ENCODE data around the gene PHGDH.

DNA sequence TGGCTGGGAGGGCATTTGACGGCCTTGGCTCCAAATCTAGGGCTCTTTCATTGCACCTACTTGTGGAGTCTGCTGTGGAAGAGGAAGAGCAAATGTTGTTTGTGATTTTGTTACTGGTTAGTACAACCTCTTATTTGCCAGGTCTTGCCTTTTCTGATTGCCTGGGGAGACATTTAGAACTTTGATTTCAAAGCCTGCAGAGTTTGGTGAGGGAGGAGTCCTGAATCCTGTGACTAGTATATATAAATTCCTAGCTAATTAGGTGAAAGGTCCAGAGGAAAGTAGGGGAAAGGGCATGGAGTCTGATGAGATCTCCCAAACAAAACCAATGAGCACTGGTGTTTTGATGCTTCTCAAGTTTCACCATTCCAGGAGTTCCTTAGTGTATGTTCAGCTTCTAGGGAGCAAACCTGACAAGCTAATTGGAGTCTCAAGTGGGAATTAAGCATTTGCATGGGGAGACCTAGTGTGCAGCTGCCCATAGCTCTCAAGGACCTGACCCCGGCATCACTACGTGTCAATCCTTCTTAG is 62.0 kb downstream of the PHGDH start:
- TF ChIP-seq SIN3A (IDR thresholded peaks at IDR 0.05; ENCODE audit: borderline replicate concordance, insufficient read depth, low read length) (no peak), POLR2AphosphoS5 (IDR thresholded peaks at IDR 0.05; ENCODE audit: low read depth, low read length) (no peak), TAF1 (IDR thresholded peaks at IDR 0.05; ENCODE audit: borderline replicate concordance, insufficient read depth, low read length) (no peak), FOXP2 (optimal IDR thresholded peaks at IDR 0.05; ENCODE audit: borderline replicate concordance, extremely low read depth, extremely low read length, insufficient read depth) (no peak)
- TF ChIP-seq, protein P1, sequence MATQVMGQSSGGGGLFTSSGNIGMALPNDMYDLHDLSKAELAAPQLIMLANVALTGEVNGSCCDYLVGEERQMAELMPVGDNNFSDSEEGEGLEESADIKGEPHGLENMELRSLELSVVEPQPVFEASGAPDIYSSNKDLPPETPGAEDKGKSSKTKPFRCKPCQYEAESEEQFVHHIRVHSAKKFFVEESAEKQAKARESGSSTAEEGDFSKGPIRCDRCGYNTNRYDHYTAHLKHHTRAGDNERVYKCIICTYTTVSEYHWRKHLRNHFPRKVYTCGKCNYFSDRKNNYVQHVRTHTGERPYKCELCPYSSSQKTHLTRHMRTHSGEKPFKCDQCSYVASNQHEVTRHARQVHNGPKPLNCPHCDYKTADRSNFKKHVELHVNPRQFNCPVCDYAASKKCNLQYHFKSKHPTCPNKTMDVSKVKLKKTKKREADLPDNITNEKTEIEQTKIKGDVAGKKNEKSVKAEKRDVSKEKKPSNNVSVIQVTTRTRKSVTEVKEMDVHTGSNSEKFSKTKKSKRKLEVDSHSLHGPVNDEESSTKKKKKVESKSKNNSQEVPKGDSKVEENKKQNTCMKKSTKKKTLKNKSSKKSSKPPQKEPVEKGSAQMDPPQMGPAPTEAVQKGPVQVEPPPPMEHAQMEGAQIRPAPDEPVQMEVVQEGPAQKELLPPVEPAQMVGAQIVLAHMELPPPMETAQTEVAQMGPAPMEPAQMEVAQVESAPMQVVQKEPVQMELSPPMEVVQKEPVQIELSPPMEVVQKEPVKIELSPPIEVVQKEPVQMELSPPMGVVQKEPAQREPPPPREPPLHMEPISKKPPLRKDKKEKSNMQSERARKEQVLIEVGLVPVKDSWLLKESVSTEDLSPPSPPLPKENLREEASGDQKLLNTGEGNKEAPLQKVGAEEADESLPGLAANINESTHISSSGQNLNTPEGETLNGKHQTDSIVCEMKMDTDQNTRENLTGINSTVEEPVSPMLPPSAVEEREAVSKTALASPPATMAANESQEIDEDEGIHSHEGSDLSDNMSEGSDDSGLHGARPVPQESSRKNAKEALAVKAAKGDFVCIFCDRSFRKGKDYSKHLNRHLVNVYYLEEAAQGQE (IDR thresholded peaks at IDR 0.05; ENCODE audit: insufficient read depth in 1 of 2, low read depth in 2 of 2, low read length in 2 of 2) = no peak

Data from PFSK-1 (cell line).